A673 (cell line): ENCODE data around the gene PEPD. TPM values are rescaled to one million over a fixed set of nuclear protein-coding genes. Genes with fewer than 3 reads are reported as not detected.

Source experiments
- BruUV-seq: library from RNA; stranded (reverse); fragments of 400-500 nt; replicated peaks from 2 replicates; lab custom pipeline; 2021; lab: Mats Ljungman, UMichigan
- CTCF ChIA-PET: fragments of 300-600 bp; sonication (Branson Sonifier 250); formaldehyde crosslinking; loops from one replicate; lab custom pipeline; 2022; ENCODE audit warnings: antibody characterized with exemption; lab: Charles Lee
- POLR2A ChIA-PET: fragments of 300-600 bp; sonication (Branson Sonifier 250); formaldehyde crosslinking; loops from one replicate; lab custom pipeline; 2022; ENCODE audit warnings: antibody characterized with exemption; ENCODE audit not compliant: low non-redundant PET; lab: Charles Lee
- DNase-seq: peaks from one replicate; pipeline ENCODE4 v3.0.0-alpha.2; 2015; ENCODE audit warnings: low spot score
- H3K27ac ChIP-seq: fragments of 200-600 bp; sonication (generic); 2 replicates; pipeline ENCODE4 v1.5.1; 2016; ENCODE audit warnings: mixed run types, low read depth, mild to moderate bottlenecking, mixed read lengths, antibody characterized with exemption, low read length; ENCODE audit not compliant: poor library complexity, severe bottlenecking
- H3K27me3 ChIP-seq: fragments of 200-600 bp; sonication (generic); replicated peaks from 2 replicates; pipeline ENCODE4 v1.6.1; 2017; ENCODE audit warnings: mixed run types, low read depth, mild to moderate bottlenecking, mixed read lengths, antibody characterized with exemption, low read length; ENCODE audit not compliant: insufficient read depth, poor library complexity
- H3K36me3 ChIP-seq: fragments of 200-600 bp; sonication (generic); 2 replicates; pipeline ENCODE4 v1.6.1; 2016; ENCODE audit warnings: mixed run types, mild to moderate bottlenecking, mixed read lengths, antibody characterized with exemption, low read length; ENCODE audit not compliant: insufficient read depth, poor library complexity, severe bottlenecking
- H3K4me1 ChIP-seq: fragments of 200-600 bp; sonication (generic); 2 replicates; pipeline ENCODE4 v1.6.1; 2017; ENCODE audit warnings: mixed run types, mild to moderate bottlenecking, mixed read lengths, antibody characterized with exemption, low read length; ENCODE audit not compliant: insufficient read depth, poor library complexity, severe bottlenecking
- H3K4me3 ChIP-seq: fragments of 200-600 bp; sonication (generic); 2 replicates; pipeline ENCODE4 v1.5.1; 2016; ENCODE audit warnings: low read depth, mixed run types, mild to moderate bottlenecking, mixed read lengths, low read length; ENCODE audit not compliant: poor library complexity, severe bottlenecking
- H3K9me3 ChIP-seq: fragments of 200-600 bp; sonication (generic); 2 replicates; pipeline ENCODE4 v1.6.1; 2016; ENCODE audit warnings: mixed run types, low read depth, mild to moderate bottlenecking, mixed read lengths, antibody characterized with exemption, low read length; ENCODE audit not compliant: poor library complexity, severe bottlenecking
- CTCF ChIP-seq: fragments of 300-800, 200-600 bp; sonication (generic); conservative IDR thresholded peaks from 2 replicates; pipeline ENCODE4 v1.5.1; 2017; ENCODE audit warnings: low read depth, mild to moderate bottlenecking, antibody characterized with exemption, low read length, moderate library complexity, mixed read lengths
- EZH2 ChIP-seq: fragments of 200-600 bp; sonication (generic); IDR thresholded peaks from 2 replicates; pipeline ENCODE4 v1.6.1; 2017; ENCODE audit warnings: borderline replicate concordance, low read depth, mild to moderate bottlenecking, mixed read lengths, antibody characterized with exemption, low read length; ENCODE audit not compliant: poor library complexity, severe bottlenecking
- intact Hi-C: fragments of 100-400 bp; cut with micrococcal nuclease; formaldehyde crosslinking; loops from one replicate; pipeline ENCODE4 v1.10.0; 2022; ENCODE audit not compliant: unreplicated experiment
- total RNA-seq: library from RNA; stranded (reverse); gene quantifications from 2 replicates; pipeline ENCODE4 v1.2.3, GENCODE V29; 2021

PEPD gene
- total RNA-seq, 1 experiment from 2014 or later: 82.2 TPM

GRCh38 chr19:33458171-33458633 is 63.4 kb downstream of the PEPD start:
- DNase-seq: no peak
- Histone ChIP-seq H3K9me3 (no peaks in the 10 kb centered on the region), H3K27me3 (no peaks in the 10 kb centered on the region), H3K4me1 (no peaks in the 10 kb centered on the region), H3K27ac (no peak overlapping the region), H3K36me3 (no peaks in the 10 kb centered on the region), H3K4me3 (no peak overlapping the region)
- no TSS peak for BruUV-seq
- CTCF ChIA-PET: no interaction called here
- POLR2A ChIA-PET: no interaction called here
- TF ChIP-seq EZH2: no peak
- TF ChIP-seq CTCF: no peak
- intact Hi-C loops: no loop called here

- DNase-seq: no peak
- intact Hi-C loops: no loop called here
- H3K27me3 ChIP-seq: no peaks in the 10 kb centered on the region
- H3K4me1 ChIP-seq: no peaks in the 10 kb centered on the region
- no peaks in the 10 kb centered on the region for H3K9me3 ChIP-seq
- H3K27ac ChIP-seq: no peak overlapping the region
- CTCF ChIA-PET: no interaction called here
- POLR2A ChIA-PET: no interaction called here
- TF ChIP-seq CTCF (no peak), EZH2 (no peak)
- no peaks in the 10 kb centered on the region for H3K36me3 ChIP-seq
- H3K4me3 ChIP-seq: no peak overlapping the region
- BruUV-seq: no TSS peak
Observed at GRCh38 chr19:33456845-33457220, 64.8 kb downstream of the PEPD start.

- DNase-seq: no peak
- H3K9me3 ChIP-seq: no peaks in the 10 kb centered on the region
- H3K27me3 ChIP-seq: no peaks in the 10 kb centered on the region
- H3K36me3 ChIP-seq: no peaks in the 10 kb centered on the region
- intact Hi-C loops: no loop called here
- TF ChIP-seq EZH2 (no peak), CTCF (no peak)
- POLR2A ChIA-PET: no interaction called here
- no peak overlapping the region for H3K27ac ChIP-seq
- no peaks in the 10 kb centered on the region for H3K4me1 ChIP-seq
- no TSS peak for BruUV-seq
- H3K4me3 ChIP-seq: no peak overlapping the region
- CTCF ChIA-PET: no interaction called here
Observed at GRCh38 chr19:33456076-33456844, 65.3 kb downstream of the PEPD start.
